ENCODE data around the gene CEP350.

Gene CEP350

DNA sequence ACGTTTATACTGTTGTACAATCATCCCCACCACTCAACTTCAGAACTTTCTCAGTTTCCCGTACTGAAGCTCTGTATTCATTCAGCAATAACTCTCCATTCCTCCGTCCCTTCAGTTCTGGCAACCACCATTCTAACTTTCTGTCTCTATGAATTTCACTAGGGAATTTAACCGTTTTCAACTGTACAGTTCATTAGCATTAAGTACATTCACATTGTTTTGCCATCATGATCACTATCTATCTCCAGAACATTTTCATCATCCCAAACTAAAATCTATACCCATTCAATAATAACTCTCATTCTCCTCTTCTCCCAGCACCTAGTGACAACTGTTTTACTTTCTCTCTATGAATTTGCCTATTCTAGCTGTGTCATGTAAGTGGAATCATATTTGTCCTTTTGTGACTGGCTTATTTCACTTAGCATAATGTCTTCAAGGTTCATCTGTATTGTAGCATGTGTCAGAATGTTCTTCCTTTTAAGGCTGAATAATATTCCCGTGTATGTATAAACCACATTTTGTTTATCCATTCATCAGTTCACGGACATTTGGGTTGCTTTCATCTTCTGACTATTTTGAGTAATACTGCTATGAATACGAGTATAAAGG is 75.0 kb downstream of the CEP350 start:
- Histone ChIP-seq H3K4me3 (ENCODE audit: low read length) (no peak overlapping the region), H3K4me1 (ENCODE audit: control insufficient read depth, insufficient read depth, low read length) (no peaks in the 10 kb centered on the region), H3K27ac (ENCODE audit: low read length) (no peak overlapping the region), H3K27me3 (ENCODE audit: control insufficient read depth, insufficient read depth, low read length) (no peaks in the 10 kb centered on the region), H3K36me3 (ENCODE audit: control insufficient read depth, insufficient read depth, low read length) (peaks cover 3% of the 10 kb centered on the region; the same call in 1 of the 2 replicates), H3K9me3 (ENCODE audit: control insufficient read depth, insufficient read depth, low read length) (no peaks in the 10 kb centered on the region)
- DNase-seq (ENCODE audit: low read depth, low spot score): no peak
- no CpG with 5 or more reads among the region's 7 CpGs for WGBS (ENCODE audit: insufficient coverage, insufficient read length)

DNA sequence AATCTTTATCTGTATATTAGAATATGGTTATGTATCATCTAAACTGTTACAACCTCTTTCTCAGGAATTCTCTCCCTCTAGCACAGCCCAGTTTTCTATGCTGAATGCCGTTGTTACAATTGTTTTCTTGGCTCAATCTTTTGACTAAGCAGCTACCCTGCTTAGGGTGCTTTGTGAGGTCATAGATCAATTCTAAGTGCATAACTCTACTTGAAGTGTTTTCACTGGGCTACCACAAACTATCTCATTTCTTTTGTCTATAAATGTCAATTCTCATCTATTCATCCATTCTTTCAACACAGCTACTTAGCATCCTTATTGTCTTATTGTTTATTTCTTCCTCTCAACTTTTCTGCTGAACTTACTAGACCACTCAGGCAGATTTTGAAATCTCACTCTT is 77.1 kb downstream of the CEP350 start:
- Histone ChIP-seq H3K27me3 (ENCODE audit: control insufficient read depth, insufficient read depth, low read length) (no peaks in the 10 kb centered on the region), H3K4me1 (ENCODE audit: control insufficient read depth, insufficient read depth, low read length) (no peaks in the 10 kb centered on the region), H3K4me3 (ENCODE audit: low read length) (no peak overlapping the region), H3K27ac (ENCODE audit: low read length) (no peak overlapping the region), H3K9me3 (ENCODE audit: control insufficient read depth, insufficient read depth, low read length) (no peaks in the 10 kb centered on the region), H3K36me3 (ENCODE audit: control insufficient read depth, insufficient read depth, low read length) (peaks cover 3% of the 10 kb centered on the region; the same call in 1 of the 2 replicates)
- no CpG with 5 or more reads among the region's 1 CpG for WGBS (ENCODE audit: insufficient coverage, insufficient read length)
- no peak for DNase-seq (ENCODE audit: low read depth, low spot score)

DNA sequence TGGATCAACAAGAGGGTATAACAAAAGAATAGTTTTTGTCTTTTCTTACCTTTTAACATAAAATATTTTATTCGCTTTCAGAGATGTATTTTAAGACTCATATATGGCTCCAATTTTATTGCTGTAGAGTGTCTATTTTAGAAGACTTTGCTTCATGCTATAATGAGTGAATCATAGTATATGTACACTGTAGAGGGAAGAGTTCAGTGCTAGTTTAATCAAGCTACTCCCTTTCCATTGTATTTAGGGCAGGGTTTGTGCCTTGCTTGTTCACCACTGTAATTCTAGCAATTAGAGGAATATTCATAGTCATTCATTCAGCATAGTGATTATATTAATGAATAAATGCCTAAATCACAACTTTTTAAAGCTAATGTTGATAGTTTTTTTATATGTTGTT is 78.8 kb downstream of the CEP350 start:
- Histone ChIP-seq H3K4me3 (ENCODE audit: low read length) (no peak overlapping the region), H3K4me1 (ENCODE audit: control insufficient read depth, insufficient read depth, low read length) (no peaks in the 10 kb centered on the region), H3K27me3 (ENCODE audit: control insufficient read depth, insufficient read depth, low read length) (no peaks in the 10 kb centered on the region), H3K27ac (ENCODE audit: low read length) (no peak overlapping the region), H3K9me3 (ENCODE audit: control insufficient read depth, insufficient read depth, low read length) (no peaks in the 10 kb centered on the region), H3K36me3 (ENCODE audit: control insufficient read depth, insufficient read depth, low read length) (peaks cover 3% of the 10 kb centered on the region; the same call in 1 of the 2 replicates)
- no CpG with 5 or more reads among the region's 1 CpG for WGBS (ENCODE audit: insufficient coverage, insufficient read length)
- no peak for DNase-seq (ENCODE audit: low read depth, low spot score)

DNA sequence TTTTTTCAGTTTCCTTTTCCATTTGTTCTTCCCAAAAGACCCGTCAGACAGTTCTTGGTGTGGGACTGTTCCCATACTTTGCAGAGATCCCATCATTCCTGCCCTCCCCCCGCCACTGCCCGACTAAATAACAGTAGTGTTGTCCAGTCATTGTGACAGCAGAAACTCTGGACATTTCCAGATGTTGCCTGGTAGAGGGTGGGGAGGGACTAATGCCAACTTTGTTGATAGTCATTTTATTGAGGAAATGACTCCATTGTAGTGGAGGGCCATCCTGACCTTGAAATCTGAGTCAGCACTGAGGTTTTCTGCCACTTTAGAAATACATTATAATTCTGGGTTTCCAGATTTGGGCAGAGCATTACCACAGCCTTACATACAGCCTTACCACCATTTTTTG is 85.4 kb downstream of the CEP350 start:
- Histone ChIP-seq H3K4me1 (ENCODE audit: control insufficient read depth, insufficient read depth, low read length) (no peaks in the 10 kb centered on the region), H3K27me3 (ENCODE audit: control insufficient read depth, insufficient read depth, low read length) (no peaks in the 10 kb centered on the region), H3K36me3 (ENCODE audit: control insufficient read depth, insufficient read depth, low read length) (no peaks in the 10 kb centered on the region), H3K27ac (ENCODE audit: low read length) (no peak overlapping the region), H3K9me3 (ENCODE audit: control insufficient read depth, insufficient read depth, low read length) (no peaks in the 10 kb centered on the region), H3K4me3 (ENCODE audit: low read length) (no peak overlapping the region)
- DNase-seq (ENCODE audit: low read depth, low spot score): no peak
- WGBS (ENCODE audit: insufficient coverage, insufficient read length): no CpG with 5 or more reads among the region's 3 CpGs

DNA sequence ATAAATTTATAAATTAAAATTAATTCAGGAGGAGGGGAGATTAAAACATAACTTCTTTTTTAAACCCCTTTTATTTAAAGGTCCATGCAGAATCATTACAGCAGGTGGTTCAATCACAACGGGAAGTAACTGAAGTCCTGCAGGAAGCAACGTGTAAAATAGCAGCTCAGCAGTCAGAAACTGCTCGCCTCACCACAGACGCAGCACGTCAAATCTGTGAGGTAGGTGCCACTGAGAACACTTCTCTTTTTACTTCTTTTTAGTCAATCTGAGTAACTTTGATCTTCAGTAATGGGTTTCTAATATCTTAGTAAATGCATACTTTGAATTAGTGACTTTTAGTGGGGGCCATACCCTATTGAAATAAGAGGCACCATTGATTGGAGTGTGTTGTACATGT is 87.0 kb downstream of the CEP350 start:
- Histone ChIP-seq H3K4me3 (ENCODE audit: low read length) (no peak overlapping the region), H3K27ac (ENCODE audit: low read length) (no peak overlapping the region), H3K4me1 (ENCODE audit: control insufficient read depth, insufficient read depth, low read length) (no peaks in the 10 kb centered on the region), H3K9me3 (ENCODE audit: control insufficient read depth, insufficient read depth, low read length) (no peaks in the 10 kb centered on the region), H3K27me3 (ENCODE audit: control insufficient read depth, insufficient read depth, low read length) (no peaks in the 10 kb centered on the region), H3K36me3 (ENCODE audit: control insufficient read depth, insufficient read depth, low read length) (no peaks in the 10 kb centered on the region)
- no peak for DNase-seq (ENCODE audit: low read depth, low spot score)
- no CpG with 5 or more reads among the region's 5 CpGs for WGBS (ENCODE audit: insufficient coverage, insufficient read length)

DNA sequence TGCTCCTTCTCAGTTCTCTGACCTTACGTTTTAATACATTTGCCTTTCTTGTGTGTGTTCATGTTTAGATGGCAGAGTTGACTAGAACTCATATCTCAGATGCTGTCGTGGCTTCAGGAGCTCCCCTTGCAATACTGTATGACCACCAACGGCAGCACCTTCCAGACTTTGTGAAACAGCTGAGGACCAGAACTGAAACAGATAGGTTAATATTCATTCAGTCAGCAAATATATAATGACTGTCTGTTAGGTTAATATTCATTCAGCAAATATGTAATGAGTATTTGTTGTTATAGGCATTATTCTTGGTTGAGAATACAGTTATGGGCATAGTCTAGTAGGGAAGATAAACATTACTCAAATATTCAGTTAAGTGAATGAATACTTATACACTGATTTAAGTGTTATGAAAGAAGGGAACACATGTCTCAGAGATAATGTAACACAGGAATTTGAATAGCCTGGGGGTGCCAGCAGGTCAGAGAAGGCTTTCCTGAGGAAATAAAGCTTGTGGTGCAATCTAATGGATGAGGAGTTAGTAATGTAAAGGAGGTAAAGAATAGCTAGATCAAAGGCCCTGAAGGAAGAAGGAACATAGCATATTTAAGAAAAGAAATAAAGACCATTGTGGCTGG is 88.5 kb downstream of the CEP350 start:
- H3K36me3 ChIP-seq (ENCODE audit: control insufficient read depth, insufficient read depth, low read length): no peaks in the 10 kb centered on the region
- no peaks in the 10 kb centered on the region for H3K9me3 ChIP-seq (ENCODE audit: control insufficient read depth, insufficient read depth, low read length)
- no peaks in the 10 kb centered on the region for H3K4me1 ChIP-seq (ENCODE audit: control insufficient read depth, insufficient read depth, low read length)
- H3K4me3 ChIP-seq (ENCODE audit: low read length): no peak overlapping the region
- no peak for DNase-seq (ENCODE audit: low read depth, low spot score)
- WGBS (ENCODE audit: insufficient coverage, insufficient read length): no CpG with 5 or more reads among the region's 3 CpGs
- no peak overlapping the region for H3K27ac ChIP-seq (ENCODE audit: low read length)
- H3K27me3 ChIP-seq (ENCODE audit: control insufficient read depth, insufficient read depth, low read length): no peaks in the 10 kb centered on the region

DNA sequence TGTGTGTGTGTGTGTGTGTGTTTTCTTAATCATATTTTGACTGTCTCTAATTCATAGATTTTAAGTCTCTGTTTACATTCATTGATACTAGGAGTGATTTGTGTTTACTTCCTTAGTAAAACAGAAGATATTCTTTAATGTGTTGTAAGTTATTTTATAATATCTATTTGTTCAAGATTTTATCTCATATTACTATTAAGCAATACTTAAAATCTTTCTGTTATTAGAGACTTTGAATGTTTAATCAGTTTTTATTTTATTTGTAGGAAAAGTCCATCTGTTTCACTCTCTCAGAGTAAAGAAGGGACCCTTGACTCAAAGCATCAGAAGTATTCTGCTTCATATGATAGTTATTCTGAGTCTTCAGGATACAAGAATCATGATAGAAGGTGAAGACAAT is 89.2 kb downstream of the CEP350 start:
- Histone ChIP-seq H3K27ac (ENCODE audit: low read length) (no peak overlapping the region), H3K4me3 (ENCODE audit: low read length) (no peak overlapping the region), H3K27me3 (ENCODE audit: control insufficient read depth, insufficient read depth, low read length) (no peaks in the 10 kb centered on the region), H3K4me1 (ENCODE audit: control insufficient read depth, insufficient read depth, low read length) (no peaks in the 10 kb centered on the region), H3K9me3 (ENCODE audit: control insufficient read depth, insufficient read depth, low read length) (no peaks in the 10 kb centered on the region), H3K36me3 (ENCODE audit: control insufficient read depth, insufficient read depth, low read length) (no peaks in the 10 kb centered on the region)
- DNase-seq (ENCODE audit: low read depth, low spot score): no peak

DNA sequence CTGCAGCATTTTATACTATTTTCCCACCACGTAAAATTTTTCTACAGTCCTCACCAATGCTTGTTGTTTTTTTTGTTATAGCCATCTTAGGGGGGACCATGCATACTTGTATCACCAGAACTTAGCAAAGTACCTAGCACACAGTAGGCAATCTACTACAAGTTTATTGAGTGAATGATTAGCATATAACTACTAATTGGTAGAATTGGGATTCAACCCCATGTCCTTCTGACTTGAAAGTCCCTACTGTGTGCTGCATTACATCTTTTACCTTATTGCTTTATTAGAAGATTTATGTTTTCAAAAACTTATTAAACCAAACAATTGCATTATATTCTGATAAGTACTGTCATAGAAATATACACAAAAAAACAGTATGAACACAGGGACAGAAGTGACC is 92.1 kb downstream of the CEP350 start:
- Histone ChIP-seq H3K36me3 (ENCODE audit: control insufficient read depth, insufficient read depth, low read length) (no peaks in the 10 kb centered on the region), H3K9me3 (ENCODE audit: control insufficient read depth, insufficient read depth, low read length) (no peaks in the 10 kb centered on the region), H3K4me3 (ENCODE audit: low read length) (no peak overlapping the region), H3K4me1 (ENCODE audit: control insufficient read depth, insufficient read depth, low read length) (no peaks in the 10 kb centered on the region), H3K27ac (ENCODE audit: low read length) (no peak overlapping the region), H3K27me3 (ENCODE audit: control insufficient read depth, insufficient read depth, low read length) (no peaks in the 10 kb centered on the region)
- WGBS (ENCODE audit: insufficient coverage, insufficient read length): no CpG with 5 or more reads among the region's 1 CpG
- DNase-seq (ENCODE audit: low read depth, low spot score): no peak

DNA sequence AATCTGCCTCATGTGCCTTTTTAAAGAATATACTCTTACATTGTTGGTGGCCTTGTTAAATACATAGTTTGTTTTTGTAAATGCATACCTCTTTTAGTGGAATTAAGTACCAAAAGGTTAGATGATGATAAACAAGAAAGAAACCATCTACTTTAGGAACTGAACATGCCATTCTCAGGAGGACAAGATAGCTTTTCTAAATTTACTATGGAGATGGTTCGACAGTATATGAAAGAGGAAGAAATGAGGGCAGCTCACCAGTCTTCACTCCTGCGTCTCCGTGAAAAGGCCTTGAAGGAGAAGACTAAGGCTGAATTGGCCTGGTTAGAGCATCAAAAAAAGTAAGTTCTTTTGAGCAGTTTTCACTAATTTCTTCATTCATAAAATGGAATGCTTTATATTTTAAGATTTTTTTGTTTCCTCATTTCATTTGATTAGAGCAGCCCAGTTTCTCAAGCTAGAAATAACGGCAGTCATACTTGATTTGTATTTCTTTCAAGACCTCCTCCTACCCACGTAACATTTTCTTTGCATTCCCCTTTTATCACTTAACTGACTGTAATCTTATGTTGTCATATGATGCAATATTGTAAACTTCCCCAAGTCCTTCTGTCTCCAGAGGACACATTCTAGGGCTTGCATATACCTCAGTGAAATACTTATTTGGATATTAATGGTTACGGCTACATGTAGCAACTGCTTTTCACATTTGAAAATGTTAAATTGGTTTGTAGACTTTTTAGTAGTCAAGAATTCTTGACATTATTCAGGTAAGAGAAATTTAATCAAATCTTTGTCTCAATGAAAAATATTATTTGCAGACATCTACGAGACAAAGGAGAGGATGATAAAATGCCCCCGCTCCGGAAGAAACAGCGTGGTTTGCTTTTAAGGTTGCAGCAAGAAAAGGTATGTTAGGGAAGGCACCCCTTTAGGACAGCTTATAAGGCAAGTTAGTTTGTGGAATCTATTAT is 99.3 kb downstream of the CEP350 start:
- DNase-seq (ENCODE audit: low read depth, low spot score): no peak
- Histone ChIP-seq H3K4me1 (ENCODE audit: control insufficient read depth, insufficient read depth, low read length) (no peaks in the 10 kb centered on the region), H3K27me3 (ENCODE audit: control insufficient read depth, insufficient read depth, low read length) (no peaks in the 10 kb centered on the region), H3K9me3 (ENCODE audit: control insufficient read depth, insufficient read depth, low read length) (no peaks in the 10 kb centered on the region), H3K4me3 (ENCODE audit: low read length) (no peak overlapping the region), H3K36me3 (ENCODE audit: control insufficient read depth, insufficient read depth, low read length) (peaks cover 2% of the 10 kb centered on the region; the same call in 1 of the 2 replicates), H3K27ac (ENCODE audit: low read length) (no peak overlapping the region)
- no CpG with 5 or more reads among the region's 10 CpGs for WGBS (ENCODE audit: insufficient coverage, insufficient read length)

DNA sequence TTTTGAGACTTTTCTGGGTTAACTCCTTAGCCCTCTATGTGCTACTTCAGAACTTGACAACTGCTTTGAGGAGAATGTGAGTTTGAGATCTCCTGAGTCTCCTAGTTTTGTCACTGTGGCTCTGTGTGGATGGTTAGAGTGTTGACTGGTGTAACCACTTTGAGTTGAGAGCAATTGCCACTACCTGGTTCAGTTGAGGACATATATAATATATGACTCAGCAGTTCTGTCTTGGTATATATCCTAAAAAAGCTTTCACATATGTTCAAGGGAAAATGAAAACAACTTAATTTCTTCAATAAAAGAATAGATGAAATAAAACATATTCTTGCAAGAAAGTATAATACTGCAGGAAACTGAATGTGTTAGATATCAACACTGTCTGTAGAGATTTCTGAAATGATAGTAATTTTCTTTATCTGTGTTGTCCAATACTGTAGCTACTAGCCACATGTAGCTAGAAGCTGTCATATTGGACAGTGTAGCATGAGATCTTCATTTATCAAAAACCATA is 103.3 kb downstream of the CEP350 start:
- H3K4me1 ChIP-seq (ENCODE audit: control insufficient read depth, insufficient read depth, low read length): no peaks in the 10 kb centered on the region
- H3K9me3 ChIP-seq (ENCODE audit: control insufficient read depth, insufficient read depth, low read length): no peaks in the 10 kb centered on the region
- H3K36me3 ChIP-seq (ENCODE audit: control insufficient read depth, insufficient read depth, low read length): peaks cover 2% of the 10 kb centered on the region; the same call in 1 of the 2 replicates
- no peak overlapping the region for H3K4me3 ChIP-seq (ENCODE audit: low read length)
- DNase-seq (ENCODE audit: low read depth, low spot score): no peak
- no peaks in the 10 kb centered on the region for H3K27me3 ChIP-seq (ENCODE audit: control insufficient read depth, insufficient read depth, low read length)
- no peak overlapping the region for H3K27ac ChIP-seq (ENCODE audit: low read length)

Data from iPS DF 6.9 (cell line).